ENCODE measurements around the gene RBP7.

The RBP7 gene

DNA sequence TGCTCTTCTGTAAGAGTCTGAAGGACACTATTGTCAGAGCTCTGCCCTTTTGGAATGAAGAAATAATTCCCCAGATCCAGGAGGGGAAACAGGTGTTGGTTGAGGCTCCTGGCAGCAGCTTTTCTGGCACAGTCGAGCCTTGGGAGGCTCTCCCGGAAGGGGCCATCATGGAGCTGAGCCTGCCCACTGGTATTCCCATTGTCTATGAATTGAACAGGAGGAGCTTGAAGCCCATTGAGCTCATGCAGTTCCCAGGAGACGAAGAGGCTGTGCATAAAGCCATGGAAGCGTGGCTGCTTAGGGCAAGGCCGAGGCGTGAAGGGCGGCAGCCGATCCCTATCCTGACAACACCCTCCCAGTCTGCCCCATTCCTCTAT, 62.3 kb downstream of the RBP7 start:
- TF ChIP-seq CTCF (IDR thresholded peaks at IDR 0.05): no peak
- no peak for TF ChIP-seq ZFX (IDR thresholded peaks at IDR 0.05; ENCODE audit: borderline replicate concordance)
- H3K27ac ChIP-seq: no peak overlapping the region

- no peak overlapping the region for H3K27ac ChIP-seq
- TF ChIP-seq ZFX (IDR thresholded peaks at IDR 0.05; ENCODE audit: borderline replicate concordance): no peak
- no peak for TF ChIP-seq CTCF (IDR thresholded peaks at IDR 0.05)
Observed at GRCh38 chr1:10060311-10061100, 63.5 kb downstream of the RBP7 start.

DNA sequence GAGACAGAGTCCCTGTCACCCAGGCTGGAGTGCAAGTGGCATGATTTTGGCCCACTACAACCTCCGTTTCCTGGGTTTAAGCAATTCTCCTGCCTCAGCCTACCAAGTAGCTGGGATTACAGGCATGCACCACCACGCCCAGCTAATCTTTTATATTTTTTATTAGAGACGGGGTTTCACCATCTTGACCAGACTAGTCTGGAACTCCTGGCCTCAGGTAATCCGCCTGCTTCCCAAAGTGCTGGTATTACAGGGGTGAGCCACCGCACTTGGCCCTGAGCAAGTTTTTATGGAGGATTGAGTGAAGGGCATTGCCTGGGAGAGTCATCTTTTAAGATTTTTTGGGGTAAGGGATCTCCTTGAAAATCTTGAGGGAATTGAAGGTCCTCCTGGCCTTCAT, 64.2 kb downstream of the RBP7 start:
- TF ChIP-seq CTCF (IDR thresholded peaks at IDR 0.05): no peak
- TF ChIP-seq ZFX (IDR thresholded peaks at IDR 0.05; ENCODE audit: borderline replicate concordance): no peak
- no peak overlapping the region for H3K27ac ChIP-seq

DNA sequence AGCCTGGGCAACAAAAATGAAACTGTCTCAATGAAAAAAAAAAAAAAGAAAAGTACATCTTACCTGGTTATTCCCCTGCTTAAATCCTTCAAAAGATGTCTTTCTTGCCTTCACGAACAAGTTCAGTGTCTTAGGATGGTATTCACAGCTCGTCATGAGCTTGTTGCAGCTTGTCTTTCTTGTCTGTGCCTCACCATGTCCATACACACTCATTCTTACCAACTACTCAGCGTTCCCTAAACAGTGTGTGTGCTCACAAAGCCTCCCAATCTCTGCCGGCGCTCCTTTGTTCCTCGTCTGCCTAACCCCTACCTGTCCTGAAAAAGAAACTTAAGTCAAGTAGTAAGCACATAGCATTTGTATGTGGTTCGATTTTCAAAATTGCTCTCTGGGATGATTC, 66.8 kb downstream of the RBP7 start:
- H3K27ac ChIP-seq: no peak overlapping the region
- TF ChIP-seq CTCF (IDR thresholded peaks at IDR 0.05): no peak
- TF ChIP-seq ZFX (IDR thresholded peaks at IDR 0.05; ENCODE audit: borderline replicate concordance): no peak

DNA sequence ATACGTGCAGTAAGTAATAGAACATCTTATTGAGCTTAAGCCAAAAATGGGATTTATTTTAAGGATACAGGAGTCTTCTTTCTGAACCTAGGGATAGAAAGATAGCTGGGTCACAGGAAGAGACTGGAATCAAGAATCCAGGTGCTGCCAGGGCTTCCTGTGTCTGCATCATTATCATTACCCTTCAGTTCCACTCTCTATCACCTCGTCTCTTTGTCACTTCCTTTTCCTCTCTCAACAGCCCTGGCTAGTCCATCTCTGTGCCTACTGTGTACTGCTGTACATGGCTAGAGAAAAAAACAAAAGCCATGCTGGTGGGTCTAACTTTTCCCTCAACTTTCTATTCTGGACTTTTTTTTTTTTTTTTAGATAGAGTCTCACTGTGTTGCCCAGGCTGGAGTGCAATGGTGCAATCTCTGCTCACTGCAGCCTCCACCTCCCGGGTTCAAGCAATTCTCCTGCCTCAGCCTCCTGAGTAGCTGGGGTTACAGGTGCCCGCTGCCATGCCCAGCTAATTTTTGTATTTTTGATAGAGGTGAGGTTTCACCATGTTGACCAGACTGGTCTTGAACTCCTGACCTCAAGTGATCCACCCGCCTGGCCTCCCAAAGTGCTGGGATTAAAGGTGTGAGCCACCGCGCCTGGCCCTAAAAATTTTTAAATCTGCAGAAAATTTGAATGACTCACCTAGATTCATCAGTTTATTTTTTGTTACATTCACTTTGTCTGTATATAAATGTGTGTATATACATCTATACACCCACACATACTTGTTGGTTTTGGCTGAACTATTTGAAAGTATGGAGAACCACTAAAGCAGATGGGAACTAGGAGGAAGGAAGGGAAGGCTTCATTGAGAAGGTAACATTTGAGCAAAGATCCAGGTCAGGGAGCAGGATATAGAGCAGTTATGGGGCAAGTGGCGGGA, 67.7 kb downstream of the RBP7 start:
- H3K27ac ChIP-seq: no peak overlapping the region
- TF ChIP-seq ZFX (IDR thresholded peaks at IDR 0.05; ENCODE audit: borderline replicate concordance) (no peak), CTCF (IDR thresholded peaks at IDR 0.05) (no peak)

DNA sequence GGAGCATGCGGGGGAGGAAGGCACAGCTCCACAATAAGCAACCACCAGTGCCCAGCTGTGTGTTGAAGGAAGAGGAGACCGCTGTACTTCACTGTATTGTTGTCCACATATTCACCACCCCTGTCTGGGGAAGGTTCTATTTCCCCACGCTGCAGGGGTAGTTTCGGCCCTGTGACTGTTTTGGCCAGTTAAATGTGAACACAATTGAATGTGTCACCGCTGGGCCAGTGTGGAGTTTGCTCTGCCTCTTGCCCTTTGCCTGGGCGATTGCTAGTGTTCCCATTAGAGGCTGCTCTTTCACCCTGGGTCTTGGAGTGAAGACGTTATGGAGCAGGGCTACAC, 68.3 kb downstream of the RBP7 start:
- H3K27ac ChIP-seq: no peak overlapping the region
- no peak for TF ChIP-seq CTCF (IDR thresholded peaks at IDR 0.05)
- no peak for TF ChIP-seq ZFX (IDR thresholded peaks at IDR 0.05; ENCODE audit: borderline replicate concordance)
